ENCODE results near the gene ACSBG1.

- TF ChIP-seq POLR2AphosphoS5 (IDR thresholded peaks at IDR 0.05) (no peak), CTCF (IDR thresholded peaks at IDR 0.05) (no peak), POLR2A (IDR thresholded peaks at IDR 0.05) (no peak)
Measured at GRCh38 chr15:78257681-78258080, 23.3 kb upstream of the ACSBG1 start.

Measured in breast epithelium (tissue), 3 donors.